Measurements from ENCODE around the gene HLCS. TPM values are rescaled to one million over a fixed set of nuclear protein-coding genes. Genes with fewer than 3 reads are reported as not detected.

HLCS gene
- total and polyA plus RNA-seq, 2 experiments from 2014 or later: 10.6 to 30.4 TPM

DNA sequence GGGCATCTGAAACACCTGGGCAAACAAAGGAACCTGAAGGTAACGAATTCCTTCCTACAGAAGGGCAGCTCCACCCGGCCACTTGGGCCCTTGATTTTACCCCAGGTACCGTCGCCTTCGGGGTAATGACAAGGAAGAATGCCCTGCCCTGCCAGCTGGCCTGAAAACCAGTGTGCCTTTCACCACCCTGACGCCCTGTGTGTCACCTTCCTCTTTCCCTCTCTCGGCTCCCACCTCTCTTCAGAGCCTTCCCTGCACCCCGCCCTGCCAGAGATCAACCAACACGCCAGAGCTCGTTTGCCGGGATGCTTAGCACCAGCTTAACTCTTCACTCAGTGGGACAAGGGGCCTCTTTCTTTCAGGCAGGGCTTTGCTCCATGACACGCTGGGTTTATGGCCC lies 181.5 kb downstream of the HLCS start:
- H3K4me2 ChIP-seq: no peak overlapping the region
- TF ChIP-seq, protein P1, sequence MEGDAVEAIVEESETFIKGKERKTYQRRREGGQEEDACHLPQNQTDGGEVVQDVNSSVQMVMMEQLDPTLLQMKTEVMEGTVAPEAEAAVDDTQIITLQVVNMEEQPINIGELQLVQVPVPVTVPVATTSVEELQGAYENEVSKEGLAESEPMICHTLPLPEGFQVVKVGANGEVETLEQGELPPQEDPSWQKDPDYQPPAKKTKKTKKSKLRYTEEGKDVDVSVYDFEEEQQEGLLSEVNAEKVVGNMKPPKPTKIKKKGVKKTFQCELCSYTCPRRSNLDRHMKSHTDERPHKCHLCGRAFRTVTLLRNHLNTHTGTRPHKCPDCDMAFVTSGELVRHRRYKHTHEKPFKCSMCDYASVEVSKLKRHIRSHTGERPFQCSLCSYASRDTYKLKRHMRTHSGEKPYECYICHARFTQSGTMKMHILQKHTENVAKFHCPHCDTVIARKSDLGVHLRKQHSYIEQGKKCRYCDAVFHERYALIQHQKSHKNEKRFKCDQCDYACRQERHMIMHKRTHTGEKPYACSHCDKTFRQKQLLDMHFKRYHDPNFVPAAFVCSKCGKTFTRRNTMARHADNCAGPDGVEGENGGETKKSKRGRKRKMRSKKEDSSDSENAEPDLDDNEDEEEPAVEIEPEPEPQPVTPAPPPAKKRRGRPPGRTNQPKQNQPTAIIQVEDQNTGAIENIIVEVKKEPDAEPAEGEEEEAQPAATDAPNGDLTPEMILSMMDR (IDR thresholded peaks at IDR 0.05; ENCODE audit: poor library complexity): no peak
- TF ChIP-seq EZH2 (IDR thresholded peaks at IDR 0.05; ENCODE audit: borderline replicate concordance) (no peak), EZH2phosphoT487 (IDR thresholded peaks at IDR 0.05; ENCODE audit: low read depth, severe bottlenecking, unreplicated experiment) (no peak)
- H4K20me1 ChIP-seq (ENCODE audit: insufficient read depth, poor library complexity, severe bottlenecking): no peaks in the 10 kb centered on the region
- H3K79me2 ChIP-seq: no peaks in the 10 kb centered on the region
- DNase-seq (ENCODE audit: low spot score): no peak
- no peaks in the 10 kb centered on the region for H3K9me2 ChIP-seq (replicated peaks; ENCODE audit: insufficient read depth)
- H3K4me3 ChIP-seq: no peak overlapping the region
- H3K27ac ChIP-seq: no peak overlapping the region
- WGBS (ENCODE audit: low lambda C conversion rate, missing lambda C conversion rate): 87% methylated on average over 12 of the region's 12 CpGs
- H2AFZ ChIP-seq: no peak overlapping the region
- no peaks in the 10 kb centered on the region for H3K27me3 ChIP-seq
- H3K36me3 ChIP-seq (replicated peaks; ENCODE audit: insufficient read depth, low read depth): no peaks in the 10 kb centered on the region
- H3K4me1 ChIP-seq (ENCODE audit: insufficient read depth): peaks cover 11% of the 10 kb centered on the region
- no peaks in the 10 kb centered on the region for H3K9me3 ChIP-seq (ENCODE audit: low read depth)

DNA sequence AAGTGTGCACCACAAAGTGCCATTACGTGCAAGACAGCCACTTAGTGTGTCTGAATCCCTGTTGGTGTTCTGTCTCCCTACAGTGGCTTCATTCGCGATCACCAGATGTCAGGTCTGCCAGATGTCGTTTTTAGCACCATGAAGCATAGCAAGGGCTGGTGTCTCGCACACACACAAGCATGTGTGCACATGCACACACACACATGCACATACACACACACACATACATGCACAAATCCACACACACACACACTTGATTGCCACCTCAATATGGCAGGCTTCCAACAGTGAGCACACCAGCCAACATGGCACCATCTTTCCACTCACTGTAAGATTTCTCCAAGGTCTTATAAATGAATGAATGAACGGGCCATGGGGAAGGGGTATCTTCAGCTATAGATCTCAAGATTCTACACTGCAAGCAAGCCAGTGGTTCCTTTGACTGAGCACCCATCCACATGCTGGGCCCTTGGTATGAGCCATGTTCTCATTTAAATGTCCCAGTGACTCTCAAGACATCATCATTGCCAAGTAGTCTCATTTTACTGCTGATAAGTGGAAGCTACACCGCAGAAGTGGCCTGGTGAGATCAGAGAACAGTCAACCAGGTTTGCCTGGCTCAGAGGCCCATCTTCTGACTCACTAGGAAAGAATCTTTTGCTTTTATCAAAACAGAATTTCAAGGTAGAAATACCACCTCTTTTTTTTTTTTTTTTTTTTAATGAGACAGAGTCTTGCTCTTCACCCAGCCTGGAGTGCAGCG lies 182.7 kb downstream of the HLCS start:
- 85% methylated on average over 8 of the region's 8 CpGs for WGBS (ENCODE audit: low lambda C conversion rate, missing lambda C conversion rate)
- Histone ChIP-seq H3K27me3 (no peaks in the 10 kb centered on the region), H4K20me1 (ENCODE audit: insufficient read depth, poor library complexity, severe bottlenecking) (no peaks in the 10 kb centered on the region), H3K9me2 (replicated peaks; ENCODE audit: insufficient read depth) (no peaks in the 10 kb centered on the region), H3K79me2 (no peaks in the 10 kb centered on the region), H3K27ac (peak overlapping the region; percentile 85), H3K4me1 (ENCODE audit: insufficient read depth) (peaks cover 11% of the 10 kb centered on the region), H3K9me3 (ENCODE audit: low read depth) (no peaks in the 10 kb centered on the region), H3K36me3 (replicated peaks; ENCODE audit: insufficient read depth, low read depth) (no peaks in the 10 kb centered on the region), H3K4me3 (no peak overlapping the region), H2AFZ (no peak overlapping the region), H3K4me2 (no peak overlapping the region)
- DNase-seq (ENCODE audit: low spot score): peak; percentile 71
- TF ChIP-seq EZH2 (IDR thresholded peaks at IDR 0.05; ENCODE audit: borderline replicate concordance) (no peak), EZH2phosphoT487 (IDR thresholded peaks at IDR 0.05; ENCODE audit: low read depth, severe bottlenecking, unreplicated experiment) (no peak)
- TF ChIP-seq, protein P1 (IDR thresholded peaks at IDR 0.05; ENCODE audit: poor library complexity): no peak

DNA sequence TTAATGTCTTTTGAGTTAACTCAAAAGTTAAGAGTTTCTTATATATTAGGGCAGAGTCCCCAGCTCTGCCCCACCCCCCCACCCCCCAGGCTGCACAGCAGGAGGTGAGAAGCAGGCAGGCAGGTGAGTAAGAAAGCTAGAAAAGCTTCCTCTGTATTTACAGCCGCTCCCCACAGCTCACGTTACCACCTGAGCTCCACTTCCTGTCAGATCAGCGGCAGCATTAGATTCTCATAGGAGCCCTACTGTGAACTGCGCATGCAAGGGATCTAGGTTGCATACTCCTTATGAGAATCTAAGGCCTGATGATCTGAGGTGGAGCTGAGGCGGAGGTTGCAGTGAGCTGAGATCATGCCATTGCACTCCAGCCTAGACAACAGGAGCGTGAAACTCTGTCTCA lies 185.6 kb downstream of the HLCS start:
- no peak for DNase-seq (ENCODE audit: low spot score)
- Histone ChIP-seq H3K4me1 (ENCODE audit: insufficient read depth) (peaks cover 5% of the 10 kb centered on the region), H4K20me1 (ENCODE audit: insufficient read depth, poor library complexity, severe bottlenecking) (no peaks in the 10 kb centered on the region), H3K27me3 (no peaks in the 10 kb centered on the region), H3K4me3 (no peak overlapping the region), H3K9me3 (ENCODE audit: low read depth) (no peaks in the 10 kb centered on the region), H2AFZ (no peak overlapping the region), H3K27ac (no peak overlapping the region), H3K79me2 (no peaks in the 10 kb centered on the region), H3K4me2 (no peak overlapping the region), H3K36me3 (replicated peaks; ENCODE audit: insufficient read depth, low read depth) (no peaks in the 10 kb centered on the region), H3K9me2 (replicated peaks; ENCODE audit: insufficient read depth) (no peaks in the 10 kb centered on the region)
- 81% methylated on average over 6 of the region's 6 CpGs for WGBS (ENCODE audit: low lambda C conversion rate, missing lambda C conversion rate)
- TF ChIP-seq EZH2 (IDR thresholded peaks at IDR 0.05; ENCODE audit: borderline replicate concordance) (no peak), EZH2phosphoT487 (IDR thresholded peaks at IDR 0.05; ENCODE audit: low read depth, severe bottlenecking, unreplicated experiment) (no peak)
- TF ChIP-seq, protein P1 (IDR thresholded peaks at IDR 0.05; ENCODE audit: poor library complexity): no peak
